Stromal cell of bone marrow (primary cell): ENCODE data around the gene THOC5.
"Not testable (repeated sequence)": the region's sequence is repeated elsewhere in the genome, so short reads cannot be mapped to it uniquely, and the experiment has no call there.

Experiments
- DNase-seq: peaks from one replicate; pipeline ENCODE4 v3.0.0-alpha.2; 2012; ENCODE audit warnings: low read depth

The THOC5 gene

GRCh38 chr22:29559853-29560252 lies 6.3 kb upstream of the THOC5 start:
- no peak for DNase-seq

GRCh38 chr22:29559030-29559429 lies 5.5 kb upstream of the THOC5 start:
- no peak for DNase-seq

GRCh38 chr22:29555065-29555644 lies 1.6 kb upstream of the THOC5 start:
- no peak for DNase-seq

GRCh38 chr22:29552357-29552756 lies 1.2 kb downstream of the THOC5 start:
- not testable (repeated sequence) for DNase-seq

- no peak for DNase-seq
Observed at GRCh38 chr22:29550005-29550404, 3.6 kb downstream of the THOC5 start.

GRCh38 chr22:29545045-29545444 lies 8.5 kb downstream of the THOC5 start:
- not testable (repeated sequence) for DNase-seq

- DNase-seq = no peak
Observed at GRCh38 chr22:29541845-29542244, 11.7 kb downstream of the THOC5 start.

GRCh38 chr22:29539105-29539504 lies 14.5 kb downstream of the THOC5 start:
- DNase-seq = no peak

- DNase-seq = no peak
Observed at GRCh38 chr22:29536411-29536810, 17.1 kb downstream of the THOC5 start.

GRCh38 chr22:29531419-29531818 lies 22.1 kb downstream of the THOC5 start:
- DNase-seq = no peak

- DNase-seq = no peak
Observed at GRCh38 chr22:29530716-29531115, 22.8 kb downstream of the THOC5 start.

GRCh38 chr22:29528144-29528543 lies 25.4 kb downstream of the THOC5 start:
- no peak for DNase-seq

GRCh38 chr22:29524442-29525191 lies 28.9 kb downstream of the THOC5 start:
- DNase-seq = no peak

GRCh38 chr22:29523761-29524160 lies 29.8 kb downstream of the THOC5 start:
- no peak for DNase-seq

- DNase-seq = no peak
Observed at GRCh38 chr22:29521526-29521925, 32.0 kb downstream of the THOC5 start.

GRCh38 chr22:29520851-29521250 lies 32.7 kb downstream of the THOC5 start:
- DNase-seq = peak; percentile 68

- DNase-seq = no peak
Observed at GRCh38 chr22:29519996-29520395, 33.6 kb downstream of the THOC5 start.

- no peak for DNase-seq
Observed at GRCh38 chr22:29518427-29518826, 35.1 kb downstream of the THOC5 start.

- DNase-seq = no peak
Observed at GRCh38 chr22:29517215-29517908, 36.2 kb downstream of the THOC5 start.

GRCh38 chr22:29512031-29512430 lies 41.5 kb downstream of the THOC5 start:
- DNase-seq = no peak

GRCh38 chr22:29511126-29511862 lies 42.3 kb downstream of the THOC5 start:
- DNase-seq = no peak

GRCh38 chr22:29510542-29510941 lies 43.0 kb downstream of the THOC5 start:
- no peak for DNase-seq

- no peak for DNase-seq
Observed at GRCh38 chr22:29509815-29510214, 43.7 kb downstream of the THOC5 start.
